H9 (cell line): ENCODE measurements around the gene NHSL2. TPM values are rescaled to one million over a fixed set of nuclear protein-coding genes. Genes with fewer than 3 reads are reported as not detected.

ENCODE experiments used
- DNase-seq: peaks from one replicate; pipeline ENCODE4 v3.0.0-alpha.2; 2017
- H2AFZ ChIP-seq: one replicate; pipeline ENCODE4 v1.6.1; 2013; ENCODE audit warnings: mild to moderate bottlenecking, low read length, control low read depth, moderate library complexity
- H2AK5ac ChIP-seq: 2 replicates; pipeline ENCODE4 v1.6.1; 2013; ENCODE audit warnings: low read length, control low read depth, mixed read lengths; ENCODE audit not compliant: insufficient read length
- H2BK120ac ChIP-seq: one replicate; pipeline ENCODE4 v1.6.1; 2013; ENCODE audit warnings: low read depth, mild to moderate bottlenecking, low read length, control low read depth, inconsistent platforms; ENCODE audit not compliant: poor library complexity, severe bottlenecking
- H2BK12ac ChIP-seq: 2 replicates; pipeline ENCODE4 v1.6.1; 2013; ENCODE audit warnings: low read length, control low read depth, mixed read lengths, low read depth; ENCODE audit not compliant: insufficient read length
- H2BK15ac ChIP-seq: 2 replicates; pipeline ENCODE4 v1.6.1; 2013; ENCODE audit warnings: low read depth, low read length, control low read depth
- H2BK20ac ChIP-seq: one replicate; pipeline ENCODE4 v1.6.1; 2013; ENCODE audit warnings: low read depth, mild to moderate bottlenecking, low read length, control low read depth, inconsistent platforms; ENCODE audit not compliant: poor library complexity, severe bottlenecking
- H2BK5ac ChIP-seq: 2 replicates; pipeline ENCODE4 v1.6.1; 2013; ENCODE audit warnings: low read length, control low read depth, mixed read lengths; ENCODE audit not compliant: insufficient read length
- H3K14ac ChIP-seq: 2 replicates; pipeline ENCODE4 v1.6.1; 2013; ENCODE audit warnings: low read length, control low read depth; ENCODE audit not compliant: insufficient read depth
- H3K18ac ChIP-seq: 2 replicates; pipeline ENCODE4 v1.6.1; 2013; ENCODE audit warnings: low read depth, mild to moderate bottlenecking, mixed read lengths, low read length, control low read depth; ENCODE audit not compliant: insufficient read length
- H3K23ac ChIP-seq: 2 replicates; pipeline ENCODE4 v1.6.1; 2013; ENCODE audit warnings: low read length, control low read depth, mixed read lengths, low read depth; ENCODE audit not compliant: insufficient read length
- H3K23me2 ChIP-seq: 2 replicates; pipeline ENCODE4 v1.6.1; 2013; ENCODE audit warnings: low read depth, mild to moderate bottlenecking, mixed read lengths, low read length, control low read depth; ENCODE audit not compliant: insufficient read length, poor library complexity, severe bottlenecking
- H3K27ac ChIP-seq: 2 replicates; pipeline ENCODE4 v1.5.1; 2013; ENCODE audit warnings: low read length, control low read depth, mixed read lengths, low read depth; ENCODE audit not compliant: insufficient read length
- H3K27me3 ChIP-seq: 2 replicates; pipeline ENCODE4 v1.6.1; 2013; ENCODE audit warnings: low read length, control low read depth, inconsistent platforms; ENCODE audit not compliant: insufficient read depth
- H3K4ac ChIP-seq: 2 replicates; pipeline ENCODE4 v1.6.1; 2013; ENCODE audit warnings: low read depth, mild to moderate bottlenecking, control low read depth, inconsistent platforms, low read length, moderate library complexity
- H3K4me1 ChIP-seq: 2 replicates; pipeline ENCODE4 v1.6.1; 2013; ENCODE audit warnings: low read length, control low read depth, inconsistent platforms; ENCODE audit not compliant: insufficient read depth
- H3K4me2 ChIP-seq: 2 replicates; pipeline ENCODE4 v1.6.1; 2013; ENCODE audit warnings: low read length, control low read depth, mixed read lengths; ENCODE audit not compliant: insufficient read length, insufficient read depth
- H3K56ac ChIP-seq: 2 replicates; pipeline ENCODE4 v1.6.1; 2013; ENCODE audit warnings: low read depth, mild to moderate bottlenecking, mixed read lengths, low read length, control low read depth; ENCODE audit not compliant: insufficient read length
- H3K79me1 ChIP-seq: 2 replicates; pipeline ENCODE4 v1.6.1; 2013; ENCODE audit warnings: low read depth, mild to moderate bottlenecking, moderate library complexity, low read length, control low read depth, inconsistent platforms; ENCODE audit not compliant: insufficient read depth, poor library complexity, severe bottlenecking
- H3K79me2 ChIP-seq: 2 replicates; pipeline ENCODE4 v1.6.1; 2013; ENCODE audit warnings: low read length, control low read depth, inconsistent platforms; ENCODE audit not compliant: insufficient read depth
- H3K9ac ChIP-seq: 2 replicates; pipeline ENCODE4 v1.6.1; 2013; ENCODE audit warnings: low read length, control low read depth, mixed read lengths; ENCODE audit not compliant: insufficient read length; ENCODE audit errors: extremely low read depth
- H3K9me3 ChIP-seq: one replicate; pipeline ENCODE4 v1.6.1; 2013; ENCODE audit warnings: low read depth, low read length, inconsistent platforms; ENCODE audit not compliant: control insufficient read depth
- H3T11ph ChIP-seq: one replicate; pipeline ENCODE4 v1.6.1; 2013; ENCODE audit warnings: mild to moderate bottlenecking, low read length, control low read depth, inconsistent platforms
- H4K20me1 ChIP-seq: one replicate; pipeline ENCODE4 v1.6.1; 2013; ENCODE audit not compliant: control insufficient read depth, insufficient read length, insufficient read depth
- H4K5ac ChIP-seq: 2 replicates; pipeline ENCODE4 v1.6.1; 2013; ENCODE audit warnings: low read depth, mild to moderate bottlenecking, mixed read lengths, low read length, control low read depth; ENCODE audit not compliant: insufficient read length
- H4K8ac ChIP-seq: replicated peaks from 2 replicates; pipeline ENCODE4 v1.6.1; 2013; ENCODE audit warnings: low read length, control low read depth, mixed read lengths, low read depth; ENCODE audit not compliant: insufficient read length
- H4K91ac ChIP-seq: 2 replicates; pipeline ENCODE4 v1.6.1; 2013; ENCODE audit warnings: low read depth, mild to moderate bottlenecking, moderate library complexity, mixed read lengths, low read length, control low read depth; ENCODE audit not compliant: insufficient read length
- H3K27ac Mint-ChIP-seq, 3 experiments: 2 replicates in 2 of 3; 3 replicates in 1 of 3; pipeline ENCODE4 v1.8.0; 2020 to 2021; ENCODE audit warnings: mixed read lengths in 3 of 3, mild to moderate bottlenecking in 1 of 3, moderate library complexity in 1 of 3
- H3K27me3 Mint-ChIP-seq: 2 replicates; pipeline ENCODE4 v1.8.0; 2021; ENCODE audit warnings: low read depth, mild to moderate bottlenecking, moderate library complexity, mixed read lengths
- H3K36me3 Mint-ChIP-seq, 3 experiments: 2 replicates in 2 of 3; 3 replicates in 1 of 3; pipeline ENCODE4 v1.8.0; 2020 to 2021; ENCODE audit warnings: low read depth in 3 of 3, mixed read lengths in 3 of 3; ENCODE audit not compliant: insufficient read depth in 1 of 3
- H3K4me1 Mint-ChIP-seq, 2 experiments: 2 replicates each; pipeline ENCODE4 v1.8.0; 2020; ENCODE audit warnings: mixed read lengths in 2 of 2
- H3K4me3 Mint-ChIP-seq, 2 experiments: 2 replicates in 1 of 2; 3 replicates in 1 of 2; pipeline ENCODE4 v1.8.0; 2020 to 2021; ENCODE audit warnings: mild to moderate bottlenecking in 2 of 2, mixed read lengths in 2 of 2, moderate library complexity in 1 of 2
- H3K9me3 Mint-ChIP-seq, 2 experiments: 2 replicates in 1 of 2; 3 replicates in 1 of 2; pipeline ENCODE4 v1.8.0; 2020; ENCODE audit warnings: mild to moderate bottlenecking in 2 of 2, mixed read lengths in 2 of 2, moderate library complexity in 1 of 2
- WGBS: extraction: QIAGEN DNeasy Blood & Tissue Kit; methylation state at CpG from one replicate; pipeline ENCODE4 v1.1.7; 2013; ENCODE audit warnings: missing lambda C conversion rate, low lambda C conversion rate, mixed read lengths; ENCODE audit not compliant: insufficient read length; ENCODE audit errors: extremely low coverage; 5-methylcytosine and 5-hydroxymethylcytosine counted together
- total RNA-seq: library from RNA; stranded (reverse); gene quantifications from 2 replicates; pipeline ENCODE4 v1.2.1, GENCODE V29; 2021
- TF ChIP-seq, protein P1 (sequence below): fragments of 200-600 bp; sonication (generic); conservative IDR thresholded peaks from 3 replicates; pipeline ENCODE4 v1.8.0; 2021; ENCODE audit warnings: antibody characterized with exemption, mild to moderate bottlenecking

The NHSL2 gene
- total RNA-seq, 1 experiment from 2014 or later = 6.4 TPM

DNA sequence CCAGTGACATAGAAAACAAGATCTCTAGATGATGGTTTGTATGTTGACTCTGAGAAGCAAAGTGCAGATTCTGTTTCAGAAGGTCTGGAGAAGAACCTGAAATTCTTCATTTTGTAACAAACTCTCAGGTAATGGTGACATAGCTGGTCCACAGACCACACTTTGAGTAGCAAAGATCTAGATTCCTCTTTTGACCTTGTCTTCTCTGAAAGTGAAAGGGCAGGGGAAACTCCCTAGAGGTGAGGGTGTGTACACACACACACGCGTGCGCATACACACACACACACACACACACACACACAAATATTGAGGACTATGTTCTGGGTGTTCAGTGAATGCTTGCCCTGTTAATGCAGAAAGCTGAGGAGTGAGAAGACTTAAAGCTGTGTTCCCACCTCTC is 110.1 kb downstream of the NHSL2 start:
- Mint-ChIP-seq H3K9me3 (peaks cover 65 to 70% of the 10 kb centered on the region in 2 experiments), H3K4me3 (no peak overlapping the region), H3K27ac (no peak overlapping the region), H3K4me1 (peaks cover 6 to 9% of the 10 kb centered on the region in 2 experiments), H3K36me3 (peaks cover 0 to 17% (median 8%) of the 10 kb centered on the region in 3 experiments; a peak in 5 of 7 replicates), H3K27me3 (peaks cover 11% of the 10 kb centered on the region)
- no peaks in the 10 kb centered on the region for H4K20me1 ChIP-seq
- no peak overlapping the region for H3K14ac ChIP-seq
- no CpG with 5 or more reads among the region's 3 CpGs for WGBS
- H3K18ac ChIP-seq = no peak overlapping the region
- H3K79me1 ChIP-seq = no peaks in the 10 kb centered on the region
- H2BK120ac ChIP-seq = no peak overlapping the region
- H3K27me3 ChIP-seq = no peaks in the 10 kb centered on the region
- H3K23me2 ChIP-seq = no peaks in the 10 kb centered on the region
- no peak overlapping the region for H3K23ac ChIP-seq
- no peak overlapping the region for H3K9ac ChIP-seq
- H3K4me2 ChIP-seq = no peak overlapping the region
- TF ChIP-seq, protein P1, sequence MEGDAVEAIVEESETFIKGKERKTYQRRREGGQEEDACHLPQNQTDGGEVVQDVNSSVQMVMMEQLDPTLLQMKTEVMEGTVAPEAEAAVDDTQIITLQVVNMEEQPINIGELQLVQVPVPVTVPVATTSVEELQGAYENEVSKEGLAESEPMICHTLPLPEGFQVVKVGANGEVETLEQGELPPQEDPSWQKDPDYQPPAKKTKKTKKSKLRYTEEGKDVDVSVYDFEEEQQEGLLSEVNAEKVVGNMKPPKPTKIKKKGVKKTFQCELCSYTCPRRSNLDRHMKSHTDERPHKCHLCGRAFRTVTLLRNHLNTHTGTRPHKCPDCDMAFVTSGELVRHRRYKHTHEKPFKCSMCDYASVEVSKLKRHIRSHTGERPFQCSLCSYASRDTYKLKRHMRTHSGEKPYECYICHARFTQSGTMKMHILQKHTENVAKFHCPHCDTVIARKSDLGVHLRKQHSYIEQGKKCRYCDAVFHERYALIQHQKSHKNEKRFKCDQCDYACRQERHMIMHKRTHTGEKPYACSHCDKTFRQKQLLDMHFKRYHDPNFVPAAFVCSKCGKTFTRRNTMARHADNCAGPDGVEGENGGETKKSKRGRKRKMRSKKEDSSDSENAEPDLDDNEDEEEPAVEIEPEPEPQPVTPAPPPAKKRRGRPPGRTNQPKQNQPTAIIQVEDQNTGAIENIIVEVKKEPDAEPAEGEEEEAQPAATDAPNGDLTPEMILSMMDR = no peak
- no peak overlapping the region for H3K4ac ChIP-seq
- no peak overlapping the region for H4K5ac ChIP-seq
- no peak overlapping the region for H3K27ac ChIP-seq
- no peaks in the 10 kb centered on the region for H3K79me2 ChIP-seq
- H2AFZ ChIP-seq = no peak overlapping the region
- no peaks in the 10 kb centered on the region for H3K4me1 ChIP-seq
- H3K9me3 ChIP-seq = peaks cover 18% of the 10 kb centered on the region
- H3K56ac ChIP-seq = no peak overlapping the region
- H2BK5ac ChIP-seq = no peak overlapping the region
- no peak overlapping the region for H2BK12ac ChIP-seq
- H4K8ac ChIP-seq = no peak overlapping the region
- H4K91ac ChIP-seq = no peak overlapping the region
- DNase-seq = no peak
- H2BK15ac ChIP-seq = no peak overlapping the region
- no peak overlapping the region for H2AK5ac ChIP-seq
- no peak overlapping the region for H2BK20ac ChIP-seq
- H3T11ph ChIP-seq = no peak overlapping the region
